DMS 273 (cell line): ENCODE data around the gene TSSK2.
A peak's percentile ranks its signal among the peaks of the same experiment; 100 is the strongest.

Experiments used
- DNase-seq: peaks from one replicate; lab custom pipeline; 2025; ENCODE audit not compliant: unreplicated experiment; lab: John Stamatoyannopoulos, UW

Gene TSSK2

GRCh38 chr22:19122752-19123492, 8.2 kb upstream of the TSSK2 start:
- peak; percentile 28 for DNase-seq

GRCh38 chr22:19123936-19124335, 7.2 kb upstream of the TSSK2 start:
- no peak for DNase-seq

GRCh38 chr22:19124377-19124776, 6.7 kb upstream of the TSSK2 start:
- no peak for DNase-seq

GRCh38 chr22:19125011-19125410, 6.1 kb upstream of the TSSK2 start:
- DNase-seq = no peak

- DNase-seq = no peak
Measured at GRCh38 chr22:19125474-19126308, 5.4 kb upstream of the TSSK2 start.

- DNase-seq = no peak
Measured at GRCh38 chr22:19126309-19127273, 4.5 kb upstream of the TSSK2 start.

GRCh38 chr22:19127329-19128008, 3.6 kb upstream of the TSSK2 start:
- DNase-seq = no peak

- DNase-seq = no peak
Measured at GRCh38 chr22:19128009-19128401, 3.1 kb upstream of the TSSK2 start.

GRCh38 chr22:19128946-19129727, 2.0 kb upstream of the TSSK2 start:
- DNase-seq = no peak

GRCh38 chr22:19129871-19130270, 1.2 kb upstream of the TSSK2 start:
- no peak for DNase-seq

- no peak for DNase-seq
Measured at GRCh38 chr22:19131685-19132015, 542 bp downstream of the TSSK2 start.

GRCh38 chr22:19132153-19132552, 1.0 kb downstream of the TSSK2 start:
- no peak for DNase-seq

GRCh38 chr22:19132693-19133400, 1.7 kb downstream of the TSSK2 start:
- DNase-seq = no peak

- DNase-seq = no peak
Measured at GRCh38 chr22:19133561-19133960, 2.5 kb downstream of the TSSK2 start.

GRCh38 chr22:19134176-19134831, 3.2 kb downstream of the TSSK2 start:
- DNase-seq = no peak

GRCh38 chr22:19134874-19135273, 3.8 kb downstream of the TSSK2 start:
- DNase-seq = no peak

GRCh38 chr22:19136915-19137314, 5.8 kb downstream of the TSSK2 start:
- no peak for DNase-seq

- no peak for DNase-seq
Measured at GRCh38 chr22:19137384-19138216, 6.5 kb downstream of the TSSK2 start.
